HG02938 (cell line): Measurements from ENCODE around the gene SPTBN1.

Source experiments
- ATAC-seq: cut with Tn5 transposase; IDR thresholded peaks from one replicate; pipeline ENCODE4 v1.9.1; 2021; ENCODE audit warnings: mild to moderate bottlenecking, moderate library complexity; ENCODE audit not compliant: unreplicated experiment

The SPTBN1 gene

GRCh38 chr2:54432251-54433015 is 23.7 kb upstream of the SPTBN1 start:
- no peak for ATAC-seq

- ATAC-seq: no peak
Observed at GRCh38 chr2:54434229-54434628, 21.9 kb upstream of the SPTBN1 start.

GRCh38 chr2:54434711-54435110 is 21.4 kb upstream of the SPTBN1 start:
- no peak for ATAC-seq

- no peak for ATAC-seq
Observed at GRCh38 chr2:54435325-54436226, 20.6 kb upstream of the SPTBN1 start.

GRCh38 chr2:54437588-54437987 is 18.5 kb upstream of the SPTBN1 start:
- no peak for ATAC-seq

- no peak for ATAC-seq
Observed at GRCh38 chr2:54438271-54438670, 17.9 kb upstream of the SPTBN1 start.

- no peak for ATAC-seq
Observed at GRCh38 chr2:54439582-54439981, 16.5 kb upstream of the SPTBN1 start.

- ATAC-seq: no peak
Observed at GRCh38 chr2:54440050-54440449, 16.1 kb upstream of the SPTBN1 start.

GRCh38 chr2:54444503-54444902 is 11.6 kb upstream of the SPTBN1 start:
- ATAC-seq: no peak

- no peak for ATAC-seq
Observed at GRCh38 chr2:54446122-54446521, 10.0 kb upstream of the SPTBN1 start.

- ATAC-seq: no peak
Observed at GRCh38 chr2:54446625-54447024, 9.5 kb upstream of the SPTBN1 start.

GRCh38 chr2:54454548-54455130 is 1.5 kb upstream of the SPTBN1 start:
- ATAC-seq: no peak

- ATAC-seq: no peak
Observed at GRCh38 chr2:54455131-54455562, 980 bp upstream of the SPTBN1 start.

- no peak for ATAC-seq
Observed at GRCh38 chr2:54456362-54456611, 160 bp downstream of the SPTBN1 start.

- ATAC-seq: peak; percentile 36
Observed at GRCh38 chr2:54456612-54457322, 640 bp downstream of the SPTBN1 start.

GRCh38 chr2:54457323-54458023 is 1.3 kb downstream of the SPTBN1 start:
- ATAC-seq: no peak

GRCh38 chr2:54459037-54459441 is 2.9 kb downstream of the SPTBN1 start:
- ATAC-seq: no peak

- ATAC-seq: no peak
Observed at GRCh38 chr2:54461261-54461660, 5.1 kb downstream of the SPTBN1 start.

- no peak for ATAC-seq
Observed at GRCh38 chr2:54464341-54464740, 8.2 kb downstream of the SPTBN1 start.

- no peak for ATAC-seq
Observed at GRCh38 chr2:54465143-54465542, 9.0 kb downstream of the SPTBN1 start.

GRCh38 chr2:54466870-54467269 is 10.7 kb downstream of the SPTBN1 start:
- ATAC-seq: no peak
